GM21515 (cell line): ENCODE data around the gene TAF1B.
A peak's percentile ranks its signal among the peaks of the same experiment; 100 is the strongest.

Experiments
- ATAC-seq: cut with Tn5 transposase; IDR thresholded peaks from one replicate; pipeline ENCODE4 v1.9.1; 2021; ENCODE audit not compliant: unreplicated experiment

The TAF1B gene

DNA sequence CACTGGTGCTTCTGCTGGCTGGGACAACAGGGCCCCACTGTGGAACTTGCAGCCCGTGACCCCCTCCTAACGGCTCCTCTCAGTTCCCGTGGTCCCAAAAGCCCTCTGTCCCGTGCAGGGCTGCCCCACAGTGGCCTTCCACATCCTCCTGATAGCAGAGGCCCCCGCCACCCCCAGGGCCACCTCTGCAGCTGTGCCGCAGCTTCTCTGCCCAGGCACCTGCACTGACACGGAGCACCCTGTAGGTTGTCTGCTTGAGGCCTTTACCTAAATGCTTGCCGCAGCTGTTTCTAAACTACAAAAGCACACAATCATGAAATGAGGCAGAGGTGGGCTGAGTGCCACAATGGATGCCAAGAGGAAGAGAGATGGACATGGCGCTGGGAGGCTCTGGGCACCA, 94.7 kb downstream of the TAF1B start:
- ATAC-seq, result no peak

DNA sequence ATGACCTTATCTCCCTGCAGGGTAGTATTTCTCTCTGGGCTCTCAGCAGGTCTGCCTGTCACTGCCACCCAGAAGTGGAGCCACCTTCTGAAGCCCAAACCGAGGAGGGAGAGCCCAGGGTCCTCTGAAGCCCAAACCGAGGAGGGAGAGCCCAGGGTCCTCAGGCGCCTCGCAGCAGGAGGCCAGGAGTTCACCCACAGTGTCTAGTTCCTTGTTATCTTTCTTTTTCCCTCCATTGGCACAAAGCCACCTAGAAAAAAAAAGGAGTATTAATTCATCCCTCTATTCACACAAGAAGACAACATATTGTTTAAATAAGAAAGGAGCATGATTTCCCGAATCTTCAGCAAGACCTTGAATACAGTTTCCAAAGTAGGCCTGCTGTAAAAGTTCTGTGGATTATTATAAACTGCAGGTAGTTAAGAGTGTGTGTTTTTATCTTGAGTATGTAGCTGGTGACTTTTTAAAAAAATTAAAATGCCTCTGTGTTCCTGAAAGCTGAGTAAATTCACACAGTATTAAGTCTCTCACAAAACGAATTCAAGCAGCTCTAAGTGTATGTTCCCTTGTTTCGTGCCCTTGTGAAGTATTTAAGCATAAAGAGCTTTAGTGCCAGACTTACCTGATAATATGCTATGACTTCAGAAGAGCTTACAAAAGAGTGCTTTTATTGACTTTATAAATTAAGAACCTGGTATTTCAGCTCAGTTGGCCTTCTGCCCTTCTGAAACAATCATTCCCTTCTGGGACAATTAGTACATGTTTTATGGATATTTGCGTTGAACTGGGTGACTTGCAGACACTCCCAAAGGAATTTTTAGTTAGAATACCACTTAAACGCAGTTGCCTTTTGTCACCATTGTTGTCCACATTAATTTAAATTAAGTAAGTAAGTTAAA, 96.6 kb downstream of the TAF1B start:
- no peak for ATAC-seq

DNA sequence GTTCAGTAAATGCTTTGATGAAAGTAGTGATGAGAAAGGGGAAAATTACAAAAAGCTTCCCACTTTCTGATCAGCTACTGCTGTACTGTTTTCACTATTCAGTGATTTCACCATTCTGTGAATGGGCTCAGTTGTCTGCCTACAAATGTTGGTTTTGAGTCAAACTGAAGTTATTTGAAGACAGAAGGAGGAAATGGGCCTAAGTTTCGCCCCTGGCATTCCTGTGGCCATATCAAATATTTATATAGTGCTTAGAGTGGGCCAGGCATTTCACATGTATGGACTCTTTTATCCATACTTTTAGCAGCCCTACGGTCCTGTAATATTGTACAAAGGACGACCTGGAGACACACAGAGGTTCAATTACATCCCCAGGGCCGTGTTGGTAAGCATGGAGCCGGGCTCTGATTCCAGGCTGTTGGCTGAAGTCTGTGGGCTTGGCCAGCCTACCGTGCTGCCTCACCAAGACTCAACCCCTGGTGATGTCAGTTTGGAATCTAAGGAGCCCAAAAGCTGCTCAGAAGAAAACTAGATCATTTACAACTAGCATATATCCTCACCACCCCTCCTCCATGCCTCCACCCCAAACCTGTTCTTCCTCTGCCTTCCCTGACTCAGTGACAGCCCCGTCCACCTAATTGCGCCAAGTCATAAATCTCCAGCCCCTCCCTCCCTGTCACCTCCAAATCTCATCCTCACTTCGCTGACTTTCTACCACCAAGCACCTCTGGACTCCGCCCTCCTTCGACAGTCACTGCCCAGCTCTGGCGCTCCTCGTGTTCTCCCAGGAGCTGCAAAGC, 98.1 kb downstream of the TAF1B start:
- no peak for ATAC-seq

DNA sequence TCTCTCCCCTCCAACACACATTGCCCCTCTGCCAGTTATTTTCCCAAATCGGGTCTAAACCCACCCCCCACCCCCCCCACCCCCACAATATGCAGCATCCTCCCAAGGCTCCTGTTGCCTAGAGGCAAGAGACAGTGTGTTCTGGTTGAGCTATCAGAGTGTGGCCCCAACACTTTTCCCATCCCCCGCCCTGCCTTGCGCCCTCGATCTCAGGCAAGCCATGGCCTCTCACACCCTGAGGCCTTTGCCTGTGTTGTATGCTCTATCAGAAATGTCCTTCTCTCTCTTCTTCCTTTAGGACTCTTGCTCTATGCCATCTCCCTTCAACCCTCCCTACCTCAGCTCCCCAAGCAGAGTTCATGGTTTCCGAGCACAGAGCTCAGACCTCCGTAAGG, 98.7 kb downstream of the TAF1B start:
- ATAC-seq, result no peak

DNA sequence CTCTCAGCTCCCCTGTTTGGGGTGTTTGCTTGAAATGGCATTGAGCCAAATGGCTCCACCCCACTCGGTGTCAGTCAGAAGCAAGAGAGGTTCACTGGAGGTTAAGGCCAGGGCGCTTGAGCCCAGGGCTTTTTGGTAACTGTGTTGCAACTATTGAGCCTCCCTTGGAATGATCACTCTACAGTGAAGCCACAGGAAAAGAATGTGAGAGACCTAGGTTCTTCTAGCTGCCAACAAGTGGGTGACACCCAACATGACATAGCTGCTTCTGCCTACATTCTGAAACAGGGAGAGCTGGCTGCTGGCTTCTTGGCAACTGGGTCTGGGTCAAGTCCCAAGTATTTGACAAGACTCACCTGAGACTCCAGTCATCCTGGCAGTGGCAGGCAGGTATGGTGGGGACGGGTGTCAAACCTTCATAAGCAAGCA, 101.1 kb downstream of the TAF1B start:
- ATAC-seq, result no peak

DNA sequence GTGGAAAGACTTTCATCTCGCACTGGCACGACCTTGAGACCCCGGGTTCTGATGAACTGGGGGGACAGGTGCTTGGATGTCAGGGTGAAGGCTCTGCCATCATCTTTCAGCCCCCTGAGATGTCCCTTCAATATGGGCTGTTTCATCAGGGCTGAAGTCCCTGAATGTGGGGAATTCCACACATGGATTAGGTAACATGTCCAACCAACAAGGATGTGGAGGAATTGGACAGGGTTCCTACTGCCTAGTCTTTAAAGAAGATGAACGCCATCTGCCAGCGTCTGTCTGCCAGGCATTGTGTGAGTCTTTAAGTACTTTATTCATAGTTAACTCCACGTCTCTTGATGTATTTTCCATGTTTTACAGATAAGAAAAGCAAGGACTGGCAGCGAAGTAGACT, 102.3 kb downstream of the TAF1B start:
- no peak for ATAC-seq

DNA sequence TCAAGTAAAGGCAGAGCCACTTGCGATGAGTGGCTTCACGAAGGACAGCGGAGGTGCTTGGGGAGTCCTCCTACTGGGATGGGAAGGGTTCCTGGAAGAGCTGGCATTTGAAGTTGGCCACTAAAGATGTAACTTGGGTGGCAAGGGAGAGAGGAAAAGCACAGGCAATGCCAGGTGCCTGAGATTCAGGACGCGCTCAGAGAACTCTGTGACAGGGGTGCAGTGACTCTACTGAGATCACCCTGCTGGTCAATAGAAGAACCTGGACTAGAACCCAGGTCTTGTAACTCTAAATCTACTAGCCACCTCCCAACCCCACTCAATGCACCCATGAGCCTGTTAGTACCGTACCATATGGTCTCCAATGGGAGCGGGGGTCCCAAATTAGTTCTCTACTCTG, 102.8 kb downstream of the TAF1B start:
- no peak for ATAC-seq

DNA sequence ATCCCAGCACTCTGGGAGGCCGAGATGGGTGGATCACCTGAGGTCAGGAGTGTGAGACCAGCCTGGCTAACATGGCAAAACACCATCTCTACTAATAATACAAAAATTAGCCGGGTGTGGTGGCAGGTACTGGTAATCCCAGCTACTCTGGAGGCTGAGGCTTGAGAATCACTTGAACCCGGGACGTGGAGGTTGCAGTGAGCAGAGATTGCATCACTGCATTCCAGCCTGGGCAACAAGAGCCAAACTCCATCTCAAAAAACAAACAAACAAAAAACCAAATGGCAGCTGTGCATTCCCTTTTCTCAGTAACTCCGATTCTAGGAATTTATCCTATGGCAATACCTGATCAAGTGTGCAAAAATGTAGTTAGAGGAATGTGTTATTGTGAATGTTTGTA, 103.5 kb downstream of the TAF1B start:
- no peak for ATAC-seq

DNA sequence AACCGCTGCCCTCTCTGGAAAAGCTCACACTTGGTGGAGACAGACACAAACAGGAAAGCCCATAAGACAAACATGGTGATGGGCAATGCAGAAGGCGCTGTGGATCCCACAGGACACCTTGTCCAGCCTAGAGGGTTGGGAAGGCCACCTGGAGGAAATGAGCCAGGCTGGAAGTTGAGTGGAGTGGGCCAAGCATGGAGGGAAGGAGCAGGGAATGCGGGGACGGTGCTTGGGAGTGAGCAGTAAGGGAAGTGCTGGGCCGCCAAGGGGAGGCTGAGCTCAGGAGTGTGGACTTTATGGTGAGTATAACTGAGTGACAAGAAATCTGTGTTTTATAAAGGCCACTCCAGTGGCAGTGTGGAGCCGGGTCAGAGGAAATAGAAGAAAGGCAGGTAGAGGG, 105.4 kb downstream of the TAF1B start:
- no peak for ATAC-seq

DNA sequence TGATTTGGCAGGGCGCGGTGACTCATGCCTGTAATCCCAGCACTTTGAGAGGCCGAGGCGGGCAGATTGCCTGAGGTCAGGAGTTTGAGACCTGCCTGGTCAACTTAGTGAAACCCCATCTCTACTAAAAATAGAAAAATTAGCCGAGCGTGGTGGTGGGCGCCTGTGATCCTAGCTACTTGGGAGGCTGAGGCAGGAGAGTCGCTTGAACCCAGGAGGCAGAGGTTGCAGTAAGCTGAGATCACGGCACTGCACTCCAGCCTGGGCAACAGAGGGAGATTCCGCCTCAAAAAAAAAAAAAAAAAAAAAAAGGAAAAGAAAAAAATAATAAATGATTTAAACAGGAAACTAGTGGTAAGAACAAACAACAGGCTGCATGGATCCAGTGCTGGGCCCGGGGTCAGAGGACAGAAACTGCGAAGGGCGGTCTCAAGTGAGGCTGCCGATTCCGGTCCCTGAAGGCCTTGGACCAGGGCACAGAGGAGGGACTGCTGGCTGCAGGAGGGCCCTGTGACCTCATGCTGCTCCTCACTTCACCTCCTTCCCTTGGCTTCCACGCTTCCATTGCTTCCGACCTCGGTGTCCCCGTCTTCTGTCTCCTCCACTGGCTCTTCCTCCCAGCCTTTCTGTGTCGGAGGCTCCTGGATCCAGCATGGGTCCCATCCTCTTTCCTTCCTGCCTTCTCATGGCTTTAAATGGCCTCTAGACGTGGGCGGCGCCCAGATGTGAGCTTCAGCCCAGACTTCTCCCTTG, 106.1 kb downstream of the TAF1B start:
- ATAC-seq, result no peak

DNA sequence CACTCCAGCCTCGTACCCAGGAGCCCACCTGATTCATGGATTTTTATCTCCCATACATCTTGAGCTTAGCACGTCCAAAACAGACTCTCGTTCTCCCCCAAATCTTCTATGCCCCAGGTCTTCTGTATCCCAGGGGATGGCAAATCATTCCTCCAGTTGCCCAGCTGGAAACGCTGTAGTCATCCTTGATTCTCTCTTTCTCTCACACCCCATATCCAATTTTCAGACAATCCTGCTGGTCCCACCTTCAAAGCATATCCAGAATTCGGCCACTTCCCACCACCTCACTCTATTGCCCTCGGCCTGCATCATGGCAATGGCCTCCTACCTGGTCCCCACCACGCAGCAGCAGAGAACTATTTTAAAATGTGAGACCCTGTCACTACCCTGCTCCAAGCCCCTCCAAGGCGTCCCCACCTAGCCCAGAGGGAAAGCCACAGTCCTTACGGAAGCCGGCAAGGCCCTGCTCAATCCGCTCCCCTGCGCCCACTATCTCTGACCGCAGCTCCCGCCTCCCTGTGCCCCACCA, 106.8 kb downstream of the TAF1B start:
- no peak for ATAC-seq

DNA sequence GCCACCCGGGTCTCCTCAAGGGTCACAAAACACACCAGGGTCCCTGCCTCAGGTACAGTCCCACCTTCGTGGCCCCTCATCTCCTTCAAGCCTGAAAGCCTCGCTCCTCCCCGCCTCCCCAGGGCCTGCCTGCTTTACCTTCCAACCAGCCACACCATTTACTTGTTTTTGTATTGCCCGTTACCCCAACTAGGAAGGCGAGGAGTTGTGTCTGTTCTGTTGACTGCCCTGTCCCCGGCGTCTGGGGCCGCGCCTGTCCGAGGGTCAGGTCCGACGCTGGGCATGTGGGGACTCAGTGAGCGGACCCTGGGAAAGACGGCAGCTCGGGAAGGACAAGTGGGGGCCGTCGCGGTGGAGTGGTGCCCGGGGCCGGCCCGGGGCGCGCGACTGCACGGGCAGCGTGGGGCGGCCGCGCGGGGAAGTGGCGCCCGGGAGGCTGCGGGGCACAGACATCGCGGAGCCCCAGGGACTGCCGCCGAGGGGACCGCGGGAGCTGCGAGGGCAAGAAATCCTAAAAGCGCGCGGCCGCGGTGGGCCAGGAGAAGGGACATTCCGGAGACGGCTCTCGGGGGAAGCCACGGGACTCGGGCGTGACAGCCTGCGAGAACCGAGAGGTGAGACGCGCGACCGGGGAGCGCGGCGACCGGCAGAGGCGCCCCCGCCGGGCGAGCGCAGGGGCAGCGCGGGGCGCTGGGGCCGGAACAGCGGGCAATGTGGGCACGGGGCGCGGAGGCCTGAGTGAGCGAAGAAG, 107.4 kb downstream of the TAF1B start:
- ATAC-seq, result peak; percentile 33

DNA sequence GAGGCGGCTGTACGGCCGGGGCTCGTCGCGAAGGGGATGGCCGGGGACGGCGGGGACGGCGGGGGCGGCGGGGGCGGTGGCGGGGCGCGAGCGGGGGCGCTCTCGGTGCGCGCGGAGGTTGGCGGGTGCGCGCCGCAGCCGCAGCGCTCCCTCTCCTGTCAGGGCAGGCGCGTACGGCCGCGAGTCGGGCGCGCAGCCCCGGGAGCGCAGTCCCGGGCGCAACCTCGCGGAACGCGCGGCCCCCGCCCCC, 107.9 kb downstream of the TAF1B start:
- ATAC-seq, result no peak

DNA sequence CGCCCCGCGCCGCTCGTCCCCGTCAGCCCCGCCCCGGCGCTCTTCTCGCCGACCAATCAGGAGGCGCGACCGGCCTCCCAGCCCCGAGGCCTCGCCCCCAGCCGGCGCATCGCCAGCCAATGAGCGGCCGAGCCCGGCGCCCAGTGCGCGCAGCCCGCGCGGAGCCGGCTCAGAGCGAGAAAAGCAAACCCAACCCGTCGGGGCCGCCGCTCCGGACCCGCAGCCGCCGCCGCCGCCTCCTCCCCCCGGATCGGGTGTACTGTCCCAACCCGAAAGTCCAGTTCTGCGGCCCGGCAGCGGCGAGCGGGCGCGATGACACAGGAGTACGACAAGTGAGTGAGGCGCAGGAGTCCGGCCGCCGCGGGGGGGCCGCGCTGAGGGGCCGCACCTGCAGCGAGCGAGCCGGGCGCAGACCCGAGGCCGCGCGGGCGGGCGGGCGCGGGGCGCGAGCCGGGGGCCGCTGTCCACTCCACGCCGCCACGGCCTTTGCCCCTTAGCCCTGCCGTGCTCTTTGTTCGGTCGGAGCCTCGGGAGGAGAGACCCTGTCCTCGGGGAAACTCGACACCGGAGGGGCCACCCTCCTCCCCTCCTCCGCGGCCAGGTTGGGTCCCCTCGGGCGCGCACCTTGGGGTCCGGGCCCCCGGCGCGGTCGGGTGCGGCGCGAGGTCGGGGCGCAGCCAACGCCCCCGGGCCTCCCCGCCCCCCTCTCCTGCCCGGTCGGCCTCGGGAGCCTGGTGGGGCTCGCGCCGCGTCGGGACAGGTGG, 108.4 kb downstream of the TAF1B start, which contains the start of gene GRHL1:
Gene GRHL1 (plus strand): TSS at position 172 of the 764 bp plus-strand sequence. CDS start 141 bp downstream, at position 313.
- peak; percentile 96 for ATAC-seq

DNA sequence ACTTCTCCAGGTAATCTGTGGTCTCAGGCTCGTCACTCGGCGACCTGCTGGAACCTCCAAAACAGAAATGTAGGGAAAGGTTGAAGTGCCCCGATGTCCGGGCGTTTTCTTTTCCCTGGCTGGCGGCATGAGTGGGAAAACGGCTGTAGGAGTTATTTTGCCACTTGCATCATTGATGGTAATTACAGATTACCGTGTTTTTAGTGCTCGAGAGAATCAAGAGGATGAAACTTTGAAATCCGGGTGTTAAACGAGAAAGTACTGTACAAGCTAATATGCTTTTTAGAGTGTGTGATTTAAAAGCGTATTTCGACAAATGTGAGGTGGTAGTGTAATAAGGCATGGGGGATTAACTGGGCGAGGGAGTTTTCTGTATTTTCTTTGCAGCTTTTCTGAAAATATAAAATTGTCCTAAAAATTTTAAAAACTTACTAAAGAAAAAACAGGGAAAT, 109.0 kb downstream of the TAF1B start:
- ATAC-seq, result no peak

DNA sequence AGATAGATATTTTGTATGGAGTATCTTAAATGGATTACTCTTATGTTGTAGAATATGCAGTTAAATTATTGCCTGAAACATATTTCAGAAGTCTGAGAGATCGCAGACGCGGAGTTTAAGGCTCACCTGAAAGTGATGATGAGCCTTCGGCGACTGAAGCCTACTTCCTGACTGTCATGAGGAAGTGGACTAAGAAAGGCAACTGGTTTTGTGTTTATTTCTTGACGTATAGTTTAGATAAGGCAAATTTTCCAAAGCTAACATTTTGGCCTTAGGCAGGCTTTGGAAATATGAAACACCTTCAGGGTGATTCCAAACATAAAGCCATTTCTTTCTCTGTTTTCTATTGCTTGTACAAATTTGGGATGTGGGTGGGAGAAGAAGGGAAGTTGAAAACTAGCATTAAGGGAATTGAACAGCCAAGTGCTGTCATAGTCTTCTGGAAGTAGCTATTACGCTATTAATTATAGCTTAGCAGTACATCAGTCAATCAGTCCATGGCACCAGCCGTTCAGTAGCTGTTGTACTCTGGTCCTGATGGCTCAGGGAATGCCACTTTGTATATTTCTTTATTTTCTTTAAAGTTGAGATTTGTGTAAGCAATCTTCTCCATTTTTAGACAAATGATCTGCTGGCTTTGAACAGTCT, 109.7 kb downstream of the TAF1B start:
- no peak for ATAC-seq

DNA sequence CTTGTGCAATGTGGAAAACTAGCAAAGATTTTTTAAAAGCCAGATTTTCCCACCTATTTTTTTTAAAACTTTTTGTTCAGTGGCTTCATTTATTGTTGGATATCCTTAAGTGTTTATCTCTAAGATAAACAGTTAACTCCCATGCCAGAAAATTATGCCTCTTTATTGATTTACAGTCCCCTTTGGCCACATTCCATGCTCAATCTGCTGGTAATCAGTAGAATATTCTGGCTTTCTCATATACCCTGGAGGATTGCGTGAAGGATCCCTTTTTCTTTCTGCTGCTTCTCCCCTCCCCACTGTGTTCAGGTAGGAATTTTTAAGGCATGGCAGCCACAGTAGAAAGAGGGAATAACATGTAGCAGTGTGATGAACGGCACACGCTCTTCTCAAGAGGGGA, 110.9 kb downstream of the TAF1B start:
- ATAC-seq, result no peak

DNA sequence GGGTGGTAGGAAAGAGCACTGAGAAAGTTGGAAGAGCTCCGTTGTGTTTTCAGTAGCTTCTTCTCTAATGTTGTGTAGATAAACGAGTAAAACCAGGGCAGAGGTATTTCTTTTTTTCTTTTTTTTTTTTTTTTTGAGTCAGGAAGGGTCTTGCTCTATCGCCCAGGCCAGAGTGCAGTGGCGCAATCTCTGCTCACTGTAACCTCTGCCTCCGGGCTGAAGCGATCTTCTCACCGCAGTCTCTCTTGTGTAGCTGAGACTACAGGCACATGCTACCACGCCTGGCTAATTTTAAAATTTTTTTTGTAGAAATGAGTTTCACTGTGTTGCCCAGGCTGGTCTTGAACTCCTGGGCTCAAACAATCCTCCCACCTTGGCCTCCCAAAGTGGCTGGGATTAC, 114.8 kb downstream of the TAF1B start:
- no peak for ATAC-seq

DNA sequence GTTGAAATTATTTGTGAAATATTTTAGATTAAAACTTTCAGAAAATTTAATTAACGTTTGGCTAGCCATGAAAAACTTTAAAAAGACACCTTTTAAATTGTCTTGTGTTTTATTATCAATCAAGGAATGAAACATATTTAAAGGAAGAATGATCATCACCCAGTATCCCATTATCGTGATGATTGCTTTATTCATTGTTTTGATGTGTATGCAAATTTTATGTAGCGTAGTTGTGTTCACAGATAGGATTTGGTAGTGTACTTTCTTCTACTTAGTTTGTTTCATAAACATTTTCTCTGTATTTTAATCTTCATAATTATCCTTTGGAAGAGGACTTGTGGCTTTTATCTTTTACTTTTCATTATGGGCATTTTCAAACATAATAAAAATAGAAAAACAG, 116.0 kb downstream of the TAF1B start:
- no peak for ATAC-seq
